Caco-2 (cell line): ENCODE measurements around the gene SLC25A21. TPM values are rescaled to one million over a fixed set of nuclear protein-coding genes. Genes with fewer than 3 reads are reported as not detected.

Experiments
- BruUV-seq: library from RNA; stranded (reverse); fragments of 400-500 nt; replicated peaks from 2 replicates; lab custom pipeline; 2021; lab: Mats Ljungman, UMichigan
- CTCF ChIA-PET: fragments of 300-600 bp; sonication (Branson Sonifier 250); formaldehyde crosslinking; loops from one replicate; lab custom pipeline; 2022; ENCODE audit warnings: antibody characterized with exemption; lab: Charles Lee
- POLR2A ChIA-PET: fragments of 300-600 bp; sonication (Branson Sonifier 250); formaldehyde crosslinking; loops from one replicate; lab custom pipeline; 2022; ENCODE audit warnings: antibody characterized with exemption; lab: Charles Lee
- DNase-seq, 2 experiments: peaks; one replicate each; pipeline versions ENCODE4 v3.0.0 to v3.0.0-alpha.2; 2020 to 2022
- H3K27me3 ChIP-seq: replicated peaks from 2 replicates; pipeline ENCODE4 v1.6.0; 2011; ENCODE audit warnings: low read length; ENCODE audit not compliant: control insufficient read depth, insufficient read depth
- H3K36me3 ChIP-seq: 2 replicates; pipeline ENCODE4 v1.5.1; 2011; ENCODE audit warnings: low read length; ENCODE audit not compliant: control insufficient read depth, insufficient read depth
- H3K4me1 ChIP-seq: fragments of 250-450 bp; sonication (Bioruptor Pico); 2 replicates; pipeline ENCODE4 v1.5.1; 2020; ENCODE audit warnings: mild to moderate bottlenecking
- H3K4me3 ChIP-seq: 2 replicates; pipeline ENCODE4 v1.5.1; 2011; ENCODE audit warnings: low read depth, mild to moderate bottlenecking, control low read depth, low read length
- H3K9me3 ChIP-seq: fragments of 250-450 bp; sonication (Bioruptor Pico); 2 replicates; pipeline ENCODE4 v1.5.1; 2020; ENCODE audit warnings: mild to moderate bottlenecking, moderate library complexity
- H3K27ac Mint-ChIP-seq: one replicate; pipeline ENCODE4 v1.8.0; 2022; ENCODE audit warnings: mixed read lengths; ENCODE audit not compliant: unreplicated experiment
- H3K27me3 Mint-ChIP-seq: one replicate; pipeline ENCODE4 v1.8.0; 2022; ENCODE audit warnings: mixed read lengths; ENCODE audit not compliant: insufficient read depth, unreplicated experiment
- H3K36me3 Mint-ChIP-seq: one replicate; pipeline ENCODE4 v1.8.0; 2022; ENCODE audit warnings: mild to moderate bottlenecking, mixed read lengths; ENCODE audit not compliant: insufficient read depth, unreplicated experiment
- H3K4me1 Mint-ChIP-seq: one replicate; pipeline ENCODE4 v1.8.0; 2022; ENCODE audit warnings: low read depth, mixed read lengths; ENCODE audit not compliant: unreplicated experiment
- H3K4me3 Mint-ChIP-seq: one replicate; pipeline ENCODE4 v1.8.0; 2022; ENCODE audit warnings: mild to moderate bottlenecking, moderate library complexity, mixed read lengths; ENCODE audit not compliant: unreplicated experiment
- H3K9me3 Mint-ChIP-seq: one replicate; pipeline ENCODE4 v1.8.0; 2022; ENCODE audit warnings: mixed read lengths; ENCODE audit not compliant: unreplicated experiment
- CTCF ChIP-seq, 2 experiments: fragments of 200-600 bp in 1 of 2; IDR thresholded peaks; 1 replicate in 1 of 2; 2 replicates in 1 of 2; pipeline versions ENCODE4 v1.5.1 to v1.8.0; 2011 to 2022; ENCODE audit warnings: antibody characterized with exemption in 1 of 2, control low read depth in 1 of 2, inconsistent platforms in 1 of 2, low read depth in 1 of 2, low read length in 1 of 2, mild to moderate bottlenecking in 1 of 2, moderate library complexity in 1 of 2; ENCODE audit not compliant: insufficient read depth in 1 of 2, severe bottlenecking in 1 of 2, unreplicated experiment in 1 of 2
- intact Hi-C: fragments of 100-400 bp; cut with micrococcal nuclease; formaldehyde crosslinking; loops from one replicate; pipeline ENCODE4 v1.10.0; 2022; ENCODE audit not compliant: unreplicated experiment
- total RNA-seq: library from RNA; stranded (reverse); gene quantifications from 2 replicates; pipeline ENCODE4 v1.2.3, GENCODE V29; 2022

SLC25A21 gene
- total RNA-seq, 1 experiment from 2014 or later: 3.2 TPM

- Histone ChIP-seq H3K4me3 (no peak overlapping the region), H3K9me3 (peaks cover 6% of the 10 kb centered on the region), H3K4me1 (peaks cover 11% of the 10 kb centered on the region; the same call in 1 of the 2 replicates), H3K36me3 (no peaks in the 10 kb centered on the region), H3K27me3 (no peaks in the 10 kb centered on the region)
- intact Hi-C loops: no loop called here
- DNase-seq: no peak
- H3K27ac Mint-ChIP-seq: no peak overlapping the region
- no peak for TF ChIP-seq CTCF (IDR thresholded peaks at IDR 0.05; ENCODE audit: insufficient read depth in 1 of 2, low read depth in 1 of 2, low read length in 1 of 2, severe bottlenecking in 1 of 2, unreplicated experiment in 1 of 2)
- H3K9me3 Mint-ChIP-seq: peaks cover 14% of the 10 kb centered on the region
- POLR2A ChIA-PET: no interaction called here
- H3K27me3 Mint-ChIP-seq: no peaks in the 10 kb centered on the region
- no TSS peak for BruUV-seq
- H3K4me3 Mint-ChIP-seq: no peak overlapping the region
- no peaks in the 10 kb centered on the region for H3K4me1 Mint-ChIP-seq
- CTCF ChIA-PET: interaction anchor here (1.5 kb wide), 1 partner anchor 101 kb away, joined by 4 read pairs; no protein-coding TSS in a partner anchor
- H3K36me3 Mint-ChIP-seq: no peaks in the 10 kb centered on the region
Measured at GRCh38 chr14:36748610-36749213, 423.7 kb downstream of the SLC25A21 start.

- no peaks in the 10 kb centered on the region for H3K4me1 Mint-ChIP-seq
- intact Hi-C loops: no loop called here
- peak; percentile 47 to 67 for TF ChIP-seq CTCF (IDR thresholded peaks at IDR 0.05; ENCODE audit: insufficient read depth in 1 of 2, low read depth in 1 of 2, low read length in 1 of 2, severe bottlenecking in 1 of 2, unreplicated experiment in 1 of 2)
- no peak overlapping the region for H3K4me3 Mint-ChIP-seq
- BruUV-seq: no TSS peak
- H3K27me3 Mint-ChIP-seq: no peaks in the 10 kb centered on the region
- DNase-seq: peak in 1 of 2 experiments; percentile 16
- H3K27ac Mint-ChIP-seq: no peak overlapping the region
- no peak overlapping the region for H3K4me3 ChIP-seq
- no peaks in the 10 kb centered on the region for H3K36me3 Mint-ChIP-seq
- H3K9me3 Mint-ChIP-seq: peaks cover 3% of the 10 kb centered on the region
- ChIA-PET POLR2A (no interaction called here), CTCF (interaction anchor here (0.6 to 1.5 kb wide), 5 partner anchors 18 to 781 kb away, joined by 3 to 4 read pairs (median 3); no protein-coding TSS in a partner anchor)
- no peaks in the 10 kb centered on the region for H3K36me3 ChIP-seq
- no peaks in the 10 kb centered on the region for H3K27me3 ChIP-seq
- H3K9me3 ChIP-seq: peaks cover 4% of the 10 kb centered on the region
- H3K4me1 ChIP-seq: peaks cover 11% of the 10 kb centered on the region; the same call in 1 of the 2 replicates
Measured at GRCh38 chr14:36747411-36748184, 424.8 kb downstream of the SLC25A21 start.

- H3K9me3 Mint-ChIP-seq: no peaks in the 10 kb centered on the region
- DNase-seq: no peak
- no peaks in the 10 kb centered on the region for H3K36me3 Mint-ChIP-seq
- Histone ChIP-seq H3K4me3 (no peak overlapping the region), H3K36me3 (no peaks in the 10 kb centered on the region), H3K9me3 (peaks cover 4% of the 10 kb centered on the region), H3K4me1 (peaks cover 11% of the 10 kb centered on the region; the same call in 1 of the 2 replicates), H3K27me3 (no peaks in the 10 kb centered on the region)
- POLR2A ChIA-PET: no interaction called here
- H3K4me3 Mint-ChIP-seq: no peak overlapping the region
- no peak overlapping the region for H3K27ac Mint-ChIP-seq
- TF ChIP-seq CTCF (IDR thresholded peaks at IDR 0.05; ENCODE audit: insufficient read depth in 1 of 2, low read depth in 1 of 2, low read length in 1 of 2, severe bottlenecking in 1 of 2, unreplicated experiment in 1 of 2): no peak
- no TSS peak for BruUV-seq
- H3K4me1 Mint-ChIP-seq: no peaks in the 10 kb centered on the region
- intact Hi-C loops: no loop called here
- CTCF ChIA-PET: no interaction called here
- H3K27me3 Mint-ChIP-seq: no peaks in the 10 kb centered on the region
Measured at GRCh38 chr14:36746872-36747271, 425.5 kb downstream of the SLC25A21 start.
